Left colon (tissue), 2 donors: ENCODE measurements around the gene POLR1G. TPM values are rescaled to one million over a fixed set of nuclear protein-coding genes. Genes with fewer than 3 reads are reported as not detected.

Experiments used
- ATAC-seq: fragments of 200-7000 bp; cut with Tn5 transposase; one replicate; pipeline ENCODE4 v1.9.1; 2020; ENCODE audit warnings: mild to moderate bottlenecking, moderate library complexity
- DNase-seq, 2 donors: peaks; one replicate each; pipeline ENCODE4 v3.0.0-alpha.2; 2020
- intact Hi-C, 2 donors: fragments of 100-400 bp; cut with DNase I in 1 of 2; cut with micrococcal nuclease in 1 of 2; formaldehyde crosslinking; loops; one replicate each; pipeline versions ENCODE4 v1.11.2 to v1.14.0; 2022; cut with DNase I, micrococcal nuclease
- long read RNA-seq: library from polyadenylated mRNA; unstranded; transcript quantifications from one replicate; pipeline ENCODE4 v2.0.0, GENCODE V29; 2021
- total RNA-seq, 2 donors: library from RNA; stranded (reverse); fragmentation: NEBNext Ultra II Directional; extraction: Animal tissue kit (Norgen Biotek cat#: 25700); gene quantifications; one replicate each; pipeline ENCODE4 v1.2.1, GENCODE V29; 2021
- donor health status: DM: no; HTN: no; CAD: no.
- donor health status: DM: yes; HTN: yes; CAD: no.

The POLR1G gene, protein sequence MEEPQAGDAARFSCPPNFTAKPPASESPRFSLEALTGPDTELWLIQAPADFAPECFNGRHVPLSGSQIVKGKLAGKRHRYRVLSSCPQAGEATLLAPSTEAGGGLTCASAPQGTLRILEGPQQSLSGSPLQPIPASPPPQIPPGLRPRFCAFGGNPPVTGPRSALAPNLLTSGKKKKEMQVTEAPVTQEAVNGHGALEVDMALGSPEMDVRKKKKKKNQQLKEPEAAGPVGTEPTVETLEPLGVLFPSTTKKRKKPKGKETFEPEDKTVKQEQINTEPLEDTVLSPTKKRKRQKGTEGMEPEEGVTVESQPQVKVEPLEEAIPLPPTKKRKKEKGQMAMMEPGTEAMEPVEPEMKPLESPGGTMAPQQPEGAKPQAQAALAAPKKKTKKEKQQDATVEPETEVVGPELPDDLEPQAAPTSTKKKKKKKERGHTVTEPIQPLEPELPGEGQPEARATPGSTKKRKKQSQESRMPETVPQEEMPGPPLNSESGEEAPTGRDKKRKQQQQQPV
- total RNA-seq, result 1 to 10 TPM; 3.0 to 3.2 TPM
- long read RNA-seq, partial matches to known transcripts, result 2 of 5 reads
- long read RNA-seq, other reads (novel, unspliced or antisense), result 0 of 5 reads

DNA sequence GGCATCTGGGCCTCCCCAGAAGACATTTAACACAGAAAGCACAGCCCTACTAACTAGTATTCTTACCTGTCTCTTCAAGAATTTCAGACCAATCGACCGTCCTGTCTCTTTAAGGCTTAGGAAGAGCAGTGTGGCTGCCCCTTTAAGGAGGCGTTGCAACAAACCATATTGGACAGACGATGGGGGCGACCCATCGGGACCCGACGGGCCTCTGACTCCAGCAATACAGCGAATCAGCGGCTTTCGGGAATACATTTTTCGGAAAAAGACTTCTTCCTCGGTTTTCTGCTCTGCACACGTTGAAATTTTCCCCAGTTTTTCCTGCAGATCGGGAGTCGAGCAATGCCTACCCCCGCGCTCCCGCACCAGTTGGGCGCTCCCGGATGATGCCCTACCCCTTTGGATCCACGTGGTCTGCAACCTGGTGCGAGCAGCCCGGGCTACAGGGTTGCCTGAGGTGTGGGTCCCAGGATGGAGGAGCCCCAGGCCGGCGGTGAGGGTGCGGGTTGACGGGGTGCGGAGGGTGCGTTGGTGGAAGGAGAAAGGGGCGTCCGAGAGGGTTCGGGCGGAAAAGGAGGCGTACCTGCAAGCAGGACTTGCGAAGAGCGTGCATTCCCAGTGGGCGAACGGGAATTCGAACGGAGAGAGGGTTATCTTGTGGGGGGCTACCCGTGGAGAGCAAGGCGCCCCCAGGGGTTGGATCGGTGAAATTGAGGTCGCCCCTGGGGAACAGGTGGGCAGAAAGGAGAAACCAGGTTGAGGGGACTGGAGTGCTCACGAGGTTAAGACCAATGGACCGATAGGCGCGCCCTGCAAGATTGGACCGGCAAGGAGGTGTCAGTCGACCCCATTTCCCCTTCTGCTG is at the start of gene POLR1G:
TSS of gene POLR1G (plus strand) at position 419 of the 865 bp plus-strand sequence. CDS start at position 472, 53 bp downstream.
- ATAC-seq, result peak; percentile 59
- DNase-seq, result peak; percentile 78 to 85
- intact Hi-C loops, result no loop called here

DNA sequence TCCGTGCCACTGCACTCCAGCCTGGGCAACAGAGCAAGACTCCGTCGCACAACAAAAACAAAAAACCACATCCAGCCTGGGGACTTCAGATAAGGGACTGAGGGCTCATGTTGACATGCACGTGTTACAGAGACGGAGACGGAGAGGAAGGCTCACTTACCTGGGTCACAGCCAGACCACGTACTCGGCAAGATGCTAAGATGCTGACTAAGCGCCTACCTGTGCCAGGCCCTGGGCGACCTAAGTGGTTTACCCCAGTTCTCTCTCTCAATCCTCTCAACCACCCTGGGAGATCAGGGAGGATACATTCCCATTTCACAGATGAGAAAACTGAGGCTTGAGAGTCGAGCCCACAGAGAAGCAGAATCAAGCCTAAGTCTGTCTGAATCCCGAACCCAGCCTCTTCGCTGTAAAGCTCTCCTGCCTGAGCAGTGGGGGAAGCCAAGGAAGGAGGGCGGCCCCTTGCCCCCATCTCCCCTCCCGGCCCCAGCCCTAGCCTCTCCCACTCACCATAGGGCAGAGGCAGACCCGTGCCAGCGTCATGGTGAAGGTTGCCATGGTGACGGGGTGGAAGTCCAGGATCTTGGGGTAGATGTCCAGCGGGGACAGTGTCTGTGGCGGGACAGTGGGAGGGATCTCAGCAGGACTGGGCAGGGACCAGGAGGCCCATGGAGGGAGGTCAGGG is 49.5 kb upstream of the POLR1G start:
- DNase-seq (no peak), ATAC-seq (no peak)
- intact Hi-C loops, result no loop called here

DNA sequence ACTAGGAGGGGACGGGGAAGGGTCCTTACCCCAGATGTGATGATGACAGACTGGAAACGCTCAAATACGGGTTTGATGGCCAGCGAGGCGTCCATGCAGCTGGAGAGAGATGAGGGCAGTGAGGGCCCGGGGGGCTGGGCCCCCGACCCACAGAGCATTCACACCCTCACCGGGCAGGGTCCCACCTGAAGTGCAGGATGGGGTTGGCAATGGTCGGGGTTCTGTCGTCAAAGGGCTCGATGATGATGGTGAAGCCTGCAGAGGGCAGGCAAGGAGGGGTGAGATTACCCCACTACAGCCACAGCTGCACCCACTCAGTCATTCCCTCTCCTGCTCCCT is 49.0 kb upstream of the POLR1G start:
- ATAC-seq (no peak), DNase-seq (no peak)
- intact Hi-C loops, result no loop called here

DNA sequence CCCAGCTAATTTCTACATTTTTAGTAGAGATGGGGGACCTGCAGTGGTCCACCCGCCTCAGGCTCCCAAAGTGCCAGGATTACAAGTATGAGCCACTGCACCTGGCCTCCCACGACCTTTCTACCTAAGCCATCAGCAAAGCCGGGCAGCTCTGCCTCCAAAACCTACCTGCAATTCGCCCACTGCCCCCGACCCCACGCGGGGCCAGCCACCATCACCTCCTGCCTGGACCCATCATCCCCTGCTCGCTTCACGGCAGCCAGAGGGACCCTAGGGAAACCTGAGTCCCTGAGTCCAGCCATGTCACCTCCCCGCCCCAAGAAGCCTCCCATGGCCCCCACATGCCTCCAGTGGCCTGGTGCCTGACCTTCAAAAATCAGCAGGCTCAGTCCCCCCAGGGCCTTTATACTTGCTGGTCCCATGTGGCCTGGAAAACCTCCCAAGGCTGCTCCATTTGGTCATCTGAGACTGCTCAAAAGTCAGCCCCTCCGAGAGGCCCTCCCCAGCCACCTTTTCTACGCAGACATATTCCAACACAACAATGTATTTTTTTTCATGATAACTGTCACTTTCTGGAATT is 48.1 kb upstream of the POLR1G start:
- DNase-seq, result no peak
- ATAC-seq, result no peak
- intact Hi-C loops, result no loop called here

DNA sequence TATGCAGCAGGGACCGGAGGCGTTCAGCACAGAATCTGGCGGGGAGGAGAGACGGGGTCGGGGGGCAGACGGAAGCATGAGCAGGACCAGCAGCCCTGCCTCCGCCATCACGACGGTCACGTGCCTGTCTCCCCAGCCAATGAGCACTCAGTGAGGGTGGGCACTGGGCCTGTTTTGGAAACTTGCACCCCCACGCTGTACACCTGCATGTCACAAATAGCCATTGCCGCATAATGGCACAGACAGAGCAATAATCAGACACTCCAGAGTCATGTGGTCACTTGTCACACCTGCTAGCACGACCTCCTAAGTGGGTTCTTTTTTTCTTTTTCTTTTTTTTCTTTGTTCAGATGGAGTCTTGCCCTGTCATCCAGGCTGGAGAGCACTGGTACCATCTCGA is 44.8 kb upstream of the POLR1G start:
- intact Hi-C loops, result no loop called here
- DNase-seq, result no peak
- no peak for ATAC-seq

DNA sequence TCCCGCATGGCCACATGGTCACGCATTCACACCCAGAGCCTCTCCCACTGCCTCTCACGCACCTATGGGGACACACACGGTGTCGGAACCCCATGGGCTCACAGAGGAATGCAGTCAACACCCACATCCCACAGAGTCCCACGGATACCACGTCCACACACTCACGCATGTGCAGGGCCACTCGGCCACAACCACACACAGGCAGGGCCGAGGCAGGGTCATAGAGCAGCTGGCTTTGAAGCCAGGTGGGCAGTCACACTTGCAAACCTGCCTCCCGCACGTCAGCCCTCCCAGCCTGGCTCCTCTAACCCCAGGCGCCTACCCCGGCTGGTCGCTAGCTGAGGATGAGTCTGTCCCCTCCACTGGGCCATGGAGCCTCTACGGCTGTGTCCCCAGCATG is 44.2 kb upstream of the POLR1G start:
- no peak for ATAC-seq
- intact Hi-C loops, result no loop called here
- DNase-seq, result no peak

DNA sequence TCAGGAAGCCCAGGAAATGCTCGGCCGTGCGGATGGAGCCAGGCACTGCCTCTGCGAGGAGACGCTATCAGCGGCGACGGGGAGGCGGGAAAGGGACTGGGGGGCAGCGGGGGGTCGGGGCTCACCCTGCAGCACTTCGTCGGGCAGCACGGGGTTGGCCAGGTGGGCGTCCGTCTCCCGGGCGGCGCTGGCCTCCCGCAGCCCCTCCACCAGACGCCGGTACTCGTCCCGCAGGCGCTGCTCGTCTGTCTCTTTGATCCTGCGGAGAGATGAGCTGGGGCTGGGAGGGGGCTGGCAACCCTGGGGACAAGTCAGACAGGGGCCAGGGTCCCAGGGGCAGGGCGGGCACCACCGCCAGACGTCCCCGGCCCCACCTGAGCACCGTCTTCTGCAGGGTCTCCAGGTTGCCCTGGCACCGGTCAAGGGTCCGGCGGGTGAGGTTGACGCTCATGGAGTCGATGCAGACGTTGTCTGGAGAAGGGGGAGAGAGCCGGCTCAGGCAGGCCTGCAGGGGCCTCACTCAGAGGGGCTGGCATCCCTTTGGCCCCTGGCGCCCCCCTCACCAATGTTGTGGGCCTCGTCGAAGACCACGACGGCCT is 42.5 kb upstream of the POLR1G start:
- DNase-seq (no peak), ATAC-seq (no peak)
- intact Hi-C loops, result no loop called here

DNA sequence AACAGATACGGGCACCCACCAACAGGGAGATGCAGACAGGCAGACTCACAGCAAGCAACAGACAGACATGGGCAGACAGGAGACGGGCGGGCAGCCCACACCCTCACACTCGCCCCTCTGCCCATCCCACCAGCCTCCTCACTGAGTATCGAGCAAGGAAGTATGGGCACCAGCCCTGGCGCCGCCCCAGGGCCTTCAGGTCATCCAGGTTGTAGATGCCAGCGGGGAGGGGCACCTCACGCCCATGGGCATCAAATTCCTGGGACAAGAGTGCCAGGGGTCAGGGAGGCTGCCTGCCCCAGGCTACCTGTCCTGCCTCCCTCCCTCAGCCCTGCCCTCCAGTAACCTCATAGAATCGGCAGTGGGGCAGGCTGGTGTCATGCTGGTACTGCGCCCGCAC is 41.7 kb upstream of the POLR1G start:
- intact Hi-C loops, result no loop called here
- ATAC-seq, result no peak
- no peak for DNase-seq

DNA sequence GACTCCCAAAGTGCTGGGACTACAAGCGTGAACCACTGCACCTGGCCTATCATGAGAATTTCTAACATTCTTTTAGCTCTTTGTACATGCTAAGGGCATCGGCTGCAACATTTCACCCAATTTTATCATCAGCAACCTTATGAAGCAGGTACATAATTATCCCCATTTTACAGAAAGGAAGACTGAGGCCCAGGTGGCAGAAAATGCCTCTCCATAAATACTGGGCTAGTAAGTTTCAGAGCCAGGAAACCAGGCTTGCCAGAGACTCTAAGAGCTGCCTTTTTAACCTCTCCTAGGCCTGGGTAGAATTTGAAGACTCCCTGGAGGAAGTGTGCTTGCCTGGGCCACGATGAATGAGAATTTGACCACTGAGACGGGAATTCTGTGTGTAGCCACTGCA is 38.3 kb upstream of the POLR1G start:
- intact Hi-C loops, result no loop called here
- DNase-seq, result no peak
- ATAC-seq, result no peak

DNA sequence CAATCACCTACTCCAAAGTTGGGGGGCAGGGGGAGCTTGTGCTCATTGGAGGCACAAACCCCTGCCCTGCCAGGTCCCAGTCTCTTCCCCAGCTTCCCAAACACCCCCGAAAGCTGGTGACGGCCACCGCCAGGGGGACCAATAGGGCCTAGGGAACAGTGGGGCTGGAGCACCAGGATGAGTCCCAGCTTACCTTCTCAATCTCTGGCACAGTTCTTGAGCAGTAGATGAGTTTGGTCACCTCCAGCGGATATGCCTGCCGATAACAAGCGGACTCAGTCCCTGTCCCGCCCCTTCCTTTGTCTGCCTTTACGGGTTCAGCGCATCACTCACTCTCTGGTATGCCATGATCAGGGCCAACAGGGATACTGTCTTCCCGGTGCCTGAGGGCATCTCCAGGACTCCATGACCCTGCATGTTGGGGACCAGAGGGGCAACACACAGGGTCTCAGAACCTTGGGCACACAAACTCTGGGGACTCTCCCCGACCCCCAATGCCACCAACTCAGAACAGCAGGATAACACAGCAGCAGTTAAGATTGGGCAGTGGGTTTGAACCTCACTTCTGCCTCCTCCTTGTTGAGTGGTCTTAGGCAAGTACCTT is 37.6 kb upstream of the POLR1G start:
- no peak for DNase-seq
- no peak for ATAC-seq
- intact Hi-C loops, result no loop called here

DNA sequence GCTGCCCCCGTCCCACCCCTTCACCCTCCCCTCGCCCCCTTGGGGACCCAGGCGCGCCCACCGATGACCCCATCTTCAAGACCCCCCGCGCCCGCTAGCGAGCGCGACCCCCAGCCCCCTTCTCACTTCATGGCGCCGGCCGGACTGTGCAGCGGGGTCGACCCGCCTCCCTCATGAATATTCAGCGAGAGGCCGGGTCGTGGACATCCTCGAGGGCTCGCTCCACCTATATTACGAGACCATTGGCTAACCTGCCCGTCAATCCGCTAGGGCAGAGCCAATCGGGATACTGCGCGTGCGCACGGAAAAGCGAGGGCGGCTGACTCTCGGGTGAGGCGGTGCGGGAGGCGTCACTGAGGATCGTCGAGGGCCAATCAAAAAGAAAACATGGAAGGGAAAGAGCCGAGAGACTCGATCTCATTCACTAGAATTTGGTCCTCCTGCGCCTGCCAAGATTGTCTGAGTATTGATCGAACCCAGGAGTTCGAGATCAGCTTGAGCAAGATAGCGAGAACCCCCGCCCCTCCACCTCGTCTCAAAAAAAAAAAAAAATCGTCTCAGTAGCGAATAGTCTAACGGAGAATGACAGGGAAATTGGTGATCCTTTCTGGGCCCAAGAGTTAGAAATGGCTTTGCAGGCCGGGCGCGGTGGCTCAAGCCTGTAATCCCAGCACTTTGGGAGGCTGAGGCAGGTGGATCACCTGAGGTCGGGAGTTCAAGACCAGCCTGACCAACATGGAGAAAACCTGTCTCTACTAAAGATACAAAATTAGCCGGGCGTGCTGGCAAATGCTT is 35.8 kb upstream of the POLR1G start, which contains the start of gene ERCC2:
TSS of gene ERCC2 (minus strand) at position 164 of the 795 bp plus-strand sequence. CDS start at position 131, 33 bp downstream.
- peak; percentile 99 for DNase-seq
- peak; percentile 98 for ATAC-seq
- intact Hi-C loops, result no loop called here

DNA sequence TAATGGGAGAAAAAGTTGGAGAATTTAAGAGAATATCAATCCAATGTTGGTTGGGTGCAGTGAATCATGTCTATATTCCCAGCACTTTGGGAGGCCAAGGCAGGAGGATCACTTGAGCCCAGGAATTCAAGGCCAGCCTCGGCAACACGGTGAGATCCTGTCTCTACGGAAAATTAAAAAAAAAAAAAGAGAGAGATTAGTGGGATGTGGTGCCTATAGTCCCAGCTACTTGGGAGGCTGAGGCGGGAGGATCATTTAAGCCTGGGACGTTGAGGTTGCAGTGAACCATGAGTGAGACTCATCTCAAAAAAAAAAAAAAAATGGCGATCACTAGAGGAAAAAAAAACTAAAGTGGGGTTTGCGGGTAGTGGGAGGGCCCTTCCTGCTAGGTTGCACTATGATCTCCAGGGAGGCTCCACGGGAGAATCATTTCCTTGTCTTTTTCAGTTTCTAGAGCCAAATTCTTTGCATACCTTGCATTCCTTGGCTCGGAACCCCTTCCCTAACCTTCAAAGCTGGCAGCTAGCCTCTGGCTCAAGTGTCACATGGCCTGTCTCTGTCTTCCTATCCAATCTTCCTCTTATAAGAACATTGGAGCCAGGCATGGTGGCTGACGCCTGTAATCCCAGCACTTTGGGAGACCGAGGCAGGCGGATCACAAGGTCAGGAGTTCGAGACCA is 30.3 kb upstream of the POLR1G start:
- intact Hi-C loops, result no loop called here
- ATAC-seq, result no peak
- DNase-seq, result no peak

DNA sequence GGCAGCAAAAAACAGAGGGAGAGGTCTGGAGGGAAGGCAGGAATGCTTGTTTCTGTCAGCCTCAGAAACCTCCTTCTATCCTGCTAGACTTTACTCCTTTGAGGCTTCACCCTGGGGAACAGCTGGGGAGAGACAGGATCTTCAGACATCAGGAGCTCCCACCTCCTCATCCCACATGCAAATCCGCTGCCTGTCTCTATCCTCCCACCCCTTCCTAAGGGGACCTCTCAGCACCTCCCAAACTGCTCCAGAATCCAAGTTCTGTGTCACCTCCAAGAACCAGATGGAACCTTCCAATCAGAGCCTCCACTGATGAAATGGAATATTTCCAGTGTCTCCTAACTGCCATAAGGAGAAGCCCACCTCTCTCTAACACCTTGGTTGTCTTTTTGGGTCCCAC is 26.3 kb upstream of the POLR1G start:
- intact Hi-C loops, result no loop called here
- no peak for ATAC-seq
- DNase-seq, result no peak

DNA sequence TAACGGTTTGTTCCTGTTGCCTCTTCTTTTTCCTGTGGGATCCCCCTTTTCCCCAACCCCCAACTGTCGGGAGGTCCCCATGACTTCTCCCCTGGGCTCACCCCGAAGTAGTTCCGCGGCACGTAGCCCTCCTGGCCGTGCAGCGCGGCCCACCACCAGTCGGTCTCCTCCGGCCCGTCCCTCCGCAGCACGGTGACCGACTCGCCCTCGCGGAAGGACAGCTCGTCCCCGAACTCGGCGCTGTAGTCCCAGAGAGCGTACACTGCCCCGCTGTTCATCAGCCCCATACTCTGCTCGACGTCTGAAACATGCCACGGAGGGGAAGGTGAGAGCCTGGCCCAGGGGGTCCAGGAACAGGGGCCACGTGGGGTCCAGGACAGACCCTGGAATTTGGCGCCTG is 24.0 kb upstream of the POLR1G start:
- DNase-seq (no peak), ATAC-seq (no peak)
- intact Hi-C loops, result no loop called here

DNA sequence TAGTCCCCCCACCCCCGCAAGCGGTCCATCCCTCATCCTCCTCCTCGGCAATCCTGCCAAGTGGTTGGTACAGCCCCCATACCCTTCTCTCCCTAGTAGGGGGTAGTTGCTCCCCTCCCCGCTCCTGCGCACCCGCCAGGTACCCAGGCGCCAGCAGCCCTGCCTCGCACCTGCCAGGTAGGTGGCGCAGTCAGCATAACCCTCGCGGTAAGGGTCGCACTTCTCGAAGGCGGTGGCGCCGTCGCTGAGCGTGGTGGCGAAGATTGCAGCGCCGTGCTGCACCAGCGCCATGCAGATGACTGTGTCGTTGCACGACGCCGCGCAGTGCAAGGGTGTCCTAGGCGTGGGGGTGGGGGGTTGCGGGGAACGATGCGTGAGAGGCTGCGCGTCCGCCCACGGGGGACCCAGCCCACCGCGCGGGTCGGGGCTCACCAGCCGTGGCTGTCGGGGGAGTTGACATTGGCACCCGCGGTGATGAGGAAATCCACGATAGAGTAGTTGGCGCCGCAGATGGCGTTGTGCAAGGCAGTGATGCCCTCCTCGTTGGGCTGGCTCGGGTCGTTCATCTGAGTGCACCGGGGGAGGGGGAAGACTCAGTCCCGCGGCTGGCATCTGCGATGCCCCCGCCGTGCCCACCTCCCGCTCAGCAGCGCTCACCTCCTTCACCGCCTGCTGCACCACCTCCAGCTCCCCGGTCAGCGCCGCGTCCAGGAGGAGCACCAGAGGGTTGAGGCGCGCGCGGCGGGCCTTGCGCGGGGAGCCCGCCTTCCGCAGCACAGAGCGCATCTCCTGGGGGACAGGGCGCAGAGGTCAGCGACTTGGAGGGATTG is 20.8 kb upstream of the POLR1G start:
- ATAC-seq (peak; percentile 43), DNase-seq (no peak)
- intact Hi-C loops, result no loop called here

DNA sequence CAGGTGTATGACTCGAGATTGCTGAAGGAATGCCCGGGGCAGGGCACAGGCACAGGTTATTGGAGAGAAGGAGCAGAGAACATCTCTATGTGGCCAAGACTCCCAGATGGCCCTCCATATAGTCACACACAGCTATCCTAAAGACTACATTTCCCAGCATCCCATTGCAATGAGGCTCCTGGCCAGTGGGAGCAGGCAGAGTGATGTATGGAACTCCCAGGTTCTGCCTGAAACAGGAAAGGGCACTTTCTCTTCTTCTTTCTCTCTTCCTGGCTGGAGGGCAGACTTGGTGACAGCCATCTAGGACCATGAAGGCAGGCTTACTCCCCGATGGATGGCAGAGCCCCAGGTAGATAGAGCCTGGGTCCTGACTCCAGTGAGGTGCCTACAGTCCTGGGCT is 15.1 kb upstream of the POLR1G start:
- intact Hi-C loops, result no loop called here
- ATAC-seq, result peak; percentile 70
- DNase-seq, result no peak
